Peyer's patch (tissue), 4 donors: ENCODE measurements around the gene TNRC6B.

ENCODE experiments used
- POLR2A ChIP-seq, 2 donors: fragments of 450-650 bp; IDR thresholded peaks; one replicate each; pipeline ENCODE4 v1.5.1; 2017; ENCODE audit warnings: antibody characterized with exemption in 2 of 2, mild to moderate bottlenecking in 2 of 2, moderate library complexity in 2 of 2
- TF ChIP-seq, protein P1 (sequence below), 6 experiments: fragments of 450-650 bp in 4 of 6; fragments of 200-600 bp in 2 of 6; sonication (generic) in 1 of 6; IDR thresholded peaks; one replicate each; pipeline ENCODE4 v1.5.1; 2017 to 2019; ENCODE audit warnings: antibody characterized with exemption in 6 of 6, mild to moderate bottlenecking in 3 of 6, moderate library complexity in 1 of 6

- TF ChIP-seq, protein P1, sequence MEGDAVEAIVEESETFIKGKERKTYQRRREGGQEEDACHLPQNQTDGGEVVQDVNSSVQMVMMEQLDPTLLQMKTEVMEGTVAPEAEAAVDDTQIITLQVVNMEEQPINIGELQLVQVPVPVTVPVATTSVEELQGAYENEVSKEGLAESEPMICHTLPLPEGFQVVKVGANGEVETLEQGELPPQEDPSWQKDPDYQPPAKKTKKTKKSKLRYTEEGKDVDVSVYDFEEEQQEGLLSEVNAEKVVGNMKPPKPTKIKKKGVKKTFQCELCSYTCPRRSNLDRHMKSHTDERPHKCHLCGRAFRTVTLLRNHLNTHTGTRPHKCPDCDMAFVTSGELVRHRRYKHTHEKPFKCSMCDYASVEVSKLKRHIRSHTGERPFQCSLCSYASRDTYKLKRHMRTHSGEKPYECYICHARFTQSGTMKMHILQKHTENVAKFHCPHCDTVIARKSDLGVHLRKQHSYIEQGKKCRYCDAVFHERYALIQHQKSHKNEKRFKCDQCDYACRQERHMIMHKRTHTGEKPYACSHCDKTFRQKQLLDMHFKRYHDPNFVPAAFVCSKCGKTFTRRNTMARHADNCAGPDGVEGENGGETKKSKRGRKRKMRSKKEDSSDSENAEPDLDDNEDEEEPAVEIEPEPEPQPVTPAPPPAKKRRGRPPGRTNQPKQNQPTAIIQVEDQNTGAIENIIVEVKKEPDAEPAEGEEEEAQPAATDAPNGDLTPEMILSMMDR (IDR thresholded peaks at IDR 0.05): no peak
- TF ChIP-seq POLR2A (IDR thresholded peaks at IDR 0.05): no peak
Observed at GRCh38 chr22:40279017-40279416, 101.3 kb downstream of the TNRC6B start.
